IMR-90 (cell line): ENCODE measurements around the gene PDGFA. TPM values are rescaled to one million over a fixed set of nuclear protein-coding genes. Genes with fewer than 3 reads are reported as not detected.

Experiments used
- ATAC-seq: fragments of 200-7000 bp; cut with Tn5 transposase; 2 replicates; pipeline ENCODE4 v1.9.1; 2020; ENCODE audit warnings: low read depth, mild to moderate bottlenecking, moderate library complexity
- BruUV-seq: library from RNA; stranded (reverse); fragments of 400-500 nt; replicated peaks from 2 replicates; lab custom pipeline; 2021; lab: Mats Ljungman, UMichigan
- CTCF ChIA-PET: fragments of 300-600 bp; formaldehyde crosslinking; extraction: SDS; loops from one replicate; lab custom pipeline; 2021; ENCODE audit warnings: antibody characterized with exemption; lab: Yijun Ruan, JAX
- POLR2A ChIA-PET: fragments of 300-600 bp; sonication (Branson Sonifier 250); formaldehyde crosslinking; loops from one replicate; lab custom pipeline; 2022; ENCODE audit warnings: antibody characterized with exemption; ENCODE audit not compliant: unreplicated experiment; lab: Charles Lee
- DNase-seq: peaks from one replicate; pipeline ENCODE4 v3.0.0; 2013
- H2AFZ ChIP-seq: replicated peaks from 2 replicates; pipeline ENCODE3; 2013; ENCODE audit warnings: low read length, mild to moderate bottlenecking; ENCODE audit not compliant: poor library complexity
- H2AK5ac ChIP-seq: 2 replicates; pipeline ENCODE4 v1.6.1; 2013; ENCODE audit warnings: low read depth, low read length, inconsistent platforms
- H2AK9ac ChIP-seq: replicated peaks from 2 replicates; pipeline ENCODE3; 2013; ENCODE audit warnings: mild to moderate bottlenecking, low read depth, low read length, moderate library complexity; ENCODE audit not compliant: poor library complexity
- H2BK120ac ChIP-seq: 2 replicates; pipeline ENCODE4 v1.6.1; 2013; ENCODE audit warnings: low read depth, low read length, inconsistent platforms
- H2BK15ac ChIP-seq: 3 replicates; pipeline ENCODE4 v1.6.1; 2013; ENCODE audit warnings: low read depth, low read length, inconsistent platforms
- H2BK20ac ChIP-seq: 2 replicates; pipeline ENCODE4 v1.6.1; 2013; ENCODE audit warnings: low read depth, mild to moderate bottlenecking, inconsistent platforms, low read length, moderate library complexity
- H2BK5ac ChIP-seq: 2 replicates; pipeline ENCODE4 v1.6.1; 2013; ENCODE audit warnings: mild to moderate bottlenecking, low read depth, low read length, inconsistent platforms; ENCODE audit not compliant: poor library complexity, severe bottlenecking
- H3K14ac ChIP-seq: replicated peaks from 2 replicates; pipeline ENCODE4 v1.6.1; 2013; ENCODE audit warnings: low read depth, low read length, inconsistent platforms
- H3K18ac ChIP-seq: 2 replicates; pipeline ENCODE4 v1.6.1; 2013; ENCODE audit warnings: low read depth, low read length, control low read depth
- H3K23ac ChIP-seq: 2 replicates; pipeline ENCODE4 v1.6.1; 2013; ENCODE audit warnings: low read depth, low read length, inconsistent platforms
- H3K27ac ChIP-seq: 2 replicates; pipeline ENCODE4 v1.5.1; 2013; ENCODE audit warnings: mild to moderate bottlenecking, control low read depth, low read length; ENCODE audit not compliant: insufficient read depth
- H3K27me3 ChIP-seq: 2 replicates; pipeline ENCODE4 v1.6.1; 2013; ENCODE audit warnings: low read length; ENCODE audit not compliant: control insufficient read depth, insufficient read depth
- H3K36me3 ChIP-seq: 2 replicates; pipeline ENCODE4 v1.6.1; 2013; ENCODE audit warnings: low read length, mixed read lengths; ENCODE audit not compliant: control insufficient read depth, insufficient read depth
- H3K4ac ChIP-seq: 2 replicates; pipeline ENCODE4 v1.6.1; 2013; ENCODE audit warnings: low read depth, low read length, inconsistent platforms
- H3K4me1 ChIP-seq: 2 replicates; pipeline ENCODE4 v1.6.1; 2013; ENCODE audit warnings: low read length, mixed read lengths; ENCODE audit not compliant: control insufficient read depth, insufficient read depth
- H3K4me2 ChIP-seq: 2 replicates; pipeline ENCODE4 v1.6.1; 2013; ENCODE audit warnings: low read depth, mild to moderate bottlenecking, control low read depth, low read length, moderate library complexity
- H3K4me3 ChIP-seq: 2 replicates; pipeline ENCODE4 v1.5.1; 2013; ENCODE audit warnings: low read depth, mild to moderate bottlenecking, control low read depth, low read length, moderate library complexity; ENCODE audit not compliant: insufficient read depth
- H3K56ac ChIP-seq: 2 replicates; pipeline ENCODE4 v1.6.1; 2013; ENCODE audit warnings: low read length, inconsistent platforms; ENCODE audit not compliant: insufficient read depth; ENCODE audit errors: extremely low read depth
- H3K79me1 ChIP-seq, 2 experiments: 2 replicates each; pipeline ENCODE4 v1.6.1; 2013; ENCODE audit warnings: low read length in 2 of 2, inconsistent platforms in 1 of 2, low read depth in 1 of 2
- H3K9ac ChIP-seq: 2 replicates; pipeline ENCODE4 v1.6.1; 2013; ENCODE audit warnings: low read depth, low read length, control low read depth
- H3K9me1 ChIP-seq: 2 replicates; pipeline ENCODE4 v1.6.1; 2013; ENCODE audit warnings: low read length, inconsistent platforms; ENCODE audit not compliant: insufficient read depth
- H3K9me3 ChIP-seq: 2 replicates; pipeline ENCODE4 v1.6.1; 2013; ENCODE audit warnings: low read length; ENCODE audit not compliant: control insufficient read depth, insufficient read depth
- H4K20me1 ChIP-seq: 2 replicates; pipeline ENCODE4 v1.6.1; 2013; ENCODE audit warnings: low read length, inconsistent platforms; ENCODE audit not compliant: insufficient read depth
- H4K5ac ChIP-seq: 2 replicates; pipeline ENCODE4 v1.6.1; 2013; ENCODE audit warnings: mild to moderate bottlenecking, low read depth, low read length, control low read depth
- H4K8ac ChIP-seq, 2 experiments: 2 replicates each; pipeline ENCODE4 v1.6.1; 2013; ENCODE audit warnings: low read depth in 2 of 2, low read length in 2 of 2, control low read depth in 1 of 2, inconsistent platforms in 1 of 2
- H4K91ac ChIP-seq: 2 replicates; pipeline ENCODE4 v1.6.1; 2013; ENCODE audit warnings: low read depth, low read length, inconsistent platforms; ENCODE audit not compliant: insufficient read depth
- BHLHE40 ChIP-seq: fragments of 150-350 bp; IDR thresholded peaks from 2 replicates; pipeline ENCODE4 v1.6.1; 2016; ENCODE audit warnings: mild to moderate bottlenecking, low read depth, low read length
- CEBPB ChIP-seq: IDR thresholded peaks from 2 replicates; pipeline ENCODE4 v1.6.1; 2012; ENCODE audit warnings: low read depth, low read length, improper control_type of control experiment
- CHD1 ChIP-seq: IDR thresholded peaks from 2 replicates; pipeline ENCODE4 v1.6.1; 2012; ENCODE audit warnings: low read depth, low read length, improper control_type of control experiment
- CTCF ChIP-seq: conservative IDR thresholded peaks from 2 replicates; pipeline ENCODE4 v1.5.1; 2012; ENCODE audit warnings: mild to moderate bottlenecking, low read depth, low read length, improper control_type of control experiment
- ELK1 ChIP-seq: fragments of 150-350 bp; IDR thresholded peaks from 2 replicates; pipeline ENCODE4 v1.6.1; 2016; ENCODE audit warnings: low read depth, mild to moderate bottlenecking, low read length, moderate library complexity, borderline replicate concordance
- FOS ChIP-seq: fragments of 150-350 bp; IDR thresholded peaks from 2 replicates; pipeline ENCODE4 v1.6.1; 2016; ENCODE audit warnings: low read depth, low read length
- MAFK ChIP-seq: IDR thresholded peaks from 2 replicates; pipeline ENCODE4 v1.6.1; 2012; ENCODE audit warnings: low read depth, low read length, improper control_type of control experiment
- MAZ ChIP-seq: IDR thresholded peaks from 2 replicates; pipeline ENCODE4 v1.6.1; 2012; ENCODE audit warnings: low read depth, mild to moderate bottlenecking, low read length, improper control_type of control experiment, moderate library complexity, borderline replicate concordance
- NFE2L2 ChIP-seq: fragments of 150-350 bp; IDR thresholded peaks from 2 replicates; pipeline ENCODE4 v1.6.1; 2016; ENCODE audit warnings: low read depth, mild to moderate bottlenecking, low read length
- POLR2A ChIP-seq: IDR thresholded peaks from 2 replicates; pipeline ENCODE4 v1.6.1; 2012; ENCODE audit warnings: mild to moderate bottlenecking, low read depth, low read length
- RAD21 ChIP-seq: IDR thresholded peaks from 2 replicates; pipeline ENCODE4 v1.6.1; 2012; ENCODE audit warnings: low read length, improper control_type of control experiment
- RCOR1 ChIP-seq: IDR thresholded peaks from 2 replicates; pipeline ENCODE4 v1.6.1; 2012; ENCODE audit warnings: mild to moderate bottlenecking, low read length, improper control_type of control experiment; ENCODE audit not compliant: insufficient replicate concordance
- RFX5 ChIP-seq: IDR thresholded peaks from 2 replicates; pipeline ENCODE4 v1.8.0; 2012; ENCODE audit warnings: low read depth, mild to moderate bottlenecking, low read length, moderate library complexity
- SMC3 ChIP-seq: fragments of 150-350 bp; IDR thresholded peaks from 2 replicates; pipeline ENCODE4 v1.6.1; 2016; ENCODE audit warnings: low read depth, mild to moderate bottlenecking, antibody characterized with exemption, low read length, moderate library complexity
- USF2 ChIP-seq: fragments of 150-350 bp; IDR thresholded peaks from 2 replicates; pipeline ENCODE4 v1.6.1; 2017; ENCODE audit warnings: mild to moderate bottlenecking, antibody characterized with exemption, low read length, low read depth
- WGBS, 2 experiments: methylation state at CpG; one replicate each; pipeline versions ENCODE4 v1.1.5 to v1.1.7; 2013; ENCODE audit warnings: missing lambda C conversion rate in 2 of 2; ENCODE audit not compliant: insufficient read length in 1 of 2; ENCODE audit errors: extremely low coverage in 2 of 2; 5-methylcytosine and 5-hydroxymethylcytosine counted together
- dilution Hi-C: fragments of 300-500 bp; cut with HindIII; formaldehyde crosslinking; loops from one replicate; pipeline ENCODE4 v1.14.3; 2018; ENCODE audit warnings: low sequenced_read_pairs; ENCODE audit not compliant: unreplicated experiment
- in situ Hi-C: fragments of 300-500 bp; cut with MboI; formaldehyde crosslinking; loops from 3 replicates; pipeline ENCODE4 v1.14.3; 2019; ENCODE audit warnings: low sequenced_read_pairs, inconsistent platforms, mixed read lengths
- intact Hi-C: fragments of 100-400 bp; cut with micrococcal nuclease; formaldehyde crosslinking; loops from 2 replicates; pipeline ENCODE4 v1.10.0; 2022
- polyA plus RNA-seq, 3 experiments: library from polyadenylated mRNA; depleted of rRNA; stranded (reverse); fragments of >200 nt; gene quantifications; 2 replicates each; pipeline ENCODE4 v1.2.3, GENCODE V29; 2012; ENCODE audit warnings: low replicate concordance in 1 of 3
- total RNA-seq: library from RNA; depleted of rRNA; stranded (reverse); fragments of >200 nt; gene quantifications from 2 replicates; pipeline ENCODE4 v1.2.3, GENCODE V29; 2012

PDGFA gene
- total and polyA plus RNA-seq, 2 of the 4 experiments (the other 2 are of a cell fraction), result 3.3 to 3.8 TPM

GRCh38 chr7:472640-472957 is 47.0 kb downstream of the PDGFA start:
- no peaks in the 10 kb centered on the region for H3K79me1 ChIP-seq
- H3K27ac ChIP-seq, result peak overlapping the region; percentile 52; the same call in 1 of the 2 replicates
- H2AK9ac ChIP-seq, result peak overlapping the region; percentile 9
- H3K23ac ChIP-seq, result peak overlapping the region; percentile 40; the same call in 1 of the 2 replicates
- H3K4me2 ChIP-seq, result no peak overlapping the region
- in situ Hi-C loops, result no loop called here
- H4K91ac ChIP-seq, result peak overlapping the region; percentile 2; the same call in 1 of the 2 replicates
- no peak overlapping the region for H3K56ac ChIP-seq
- peak overlapping the region; percentile 55; the same call in 1 of the 2 replicates for H2BK20ac ChIP-seq
- H4K8ac ChIP-seq, result peak overlapping the region in 1 of 2 experiments; percentile 63; a peak in 2 of 4 replicates
- ATAC-seq (no peak), DNase-seq (no peak)
- H4K20me1 ChIP-seq, result no peaks in the 10 kb centered on the region
- H3K9me1 ChIP-seq, result 0 out of 2 replicates have a peak, but pooled peaks cover 5% of the 10 kb centered on the region
- H2AFZ ChIP-seq, result peak overlapping the region; percentile 89
- H2AK5ac ChIP-seq, result peak overlapping the region; percentile 97; the same call in 1 of the 2 replicates
- no peak overlapping the region for H4K5ac ChIP-seq
- POLR2A ChIA-PET, result no interaction called here
- H2BK120ac ChIP-seq, result peak overlapping the region; percentile 32; the same call in 1 of the 2 replicates
- H3K27me3 ChIP-seq, result no peaks in the 10 kb centered on the region
- TF ChIP-seq RCOR1 (no peak), MAZ (no peak), RAD21 (no peak), ELK1 (no peak), RFX5 (no peak), FOS (no peak), CTCF (no peak), BHLHE40 (no peak), MAFK (no peak), CHD1 (no peak), NFE2L2 (no peak), CEBPB (no peak), SMC3 (no peak), USF2 (no peak), POLR2A (no peak)
- H3K4me3 ChIP-seq, result no peak overlapping the region
- BruUV-seq, result no TSS peak
- intact Hi-C loops, result loop anchor here (1.0 kb wide), 1 partner anchor 44 kb away; no protein-coding TSS in a partner anchor
- H3K18ac ChIP-seq, result no peak overlapping the region
- H3K36me3 ChIP-seq, result no peaks in the 10 kb centered on the region
- H3K14ac ChIP-seq, result peak overlapping the region; percentile 60; the same call in 1 of the 2 replicates
- H2BK15ac ChIP-seq, result peak overlapping the region; percentile 71; the same call in 1 of the 3 replicates
- WGBS, 2 experiments, result no CpG with 5 or more reads among the region's 4 CpGs
- H3K9me3 ChIP-seq, result peaks cover 5% of the 10 kb centered on the region
- no peak overlapping the region for H3K9ac ChIP-seq
- H2BK5ac ChIP-seq, result peak overlapping the region; percentile 44
- peak overlapping the region; percentile 56 for H3K4ac ChIP-seq
- CTCF ChIA-PET, result no interaction called here
- peaks cover 18% of the 10 kb centered on the region for H3K4me1 ChIP-seq
- dilution Hi-C loops, result no loop called here
